ENCODE measurements around the gene U2AF1L4. TPM values are rescaled to one million over a fixed set of nuclear protein-coding genes. Genes with fewer than 3 reads are reported as not detected.

U2AF1L4 gene
- total RNA-seq, 2 donors from 2014 or later = 26.2 to 83.4 TPM

DNA sequence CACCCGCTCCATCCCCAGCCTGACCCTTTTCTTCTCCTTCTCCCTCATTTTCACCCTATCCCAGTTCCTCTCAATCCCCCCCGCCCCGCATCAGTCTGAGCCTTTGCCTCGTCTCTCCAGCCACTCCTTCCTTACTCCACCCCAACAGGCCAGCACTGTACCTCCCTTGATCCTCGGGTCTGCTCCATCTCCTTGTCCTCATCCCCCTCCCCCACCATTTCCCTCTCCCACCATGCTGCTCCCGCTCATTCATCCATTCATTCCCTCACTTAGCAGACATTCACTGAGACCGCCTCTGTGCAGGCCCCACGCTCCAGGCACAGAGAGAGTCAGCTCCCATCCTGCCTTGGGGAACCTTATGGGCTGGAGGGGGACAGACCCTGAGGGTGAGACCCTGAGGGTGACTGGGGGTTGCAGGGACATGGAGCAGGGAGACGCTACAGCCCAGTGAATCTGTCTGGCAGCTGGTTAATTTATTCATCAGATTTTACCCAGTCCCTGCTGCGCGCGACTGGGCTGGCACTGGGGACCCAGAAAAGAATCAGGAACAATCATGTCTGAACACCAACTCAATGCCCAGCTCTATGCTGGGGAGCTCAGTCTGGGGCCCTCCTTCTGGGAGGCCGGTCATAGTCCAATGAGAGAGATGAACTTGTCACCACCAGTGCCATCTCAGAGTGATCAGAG is 31.0 kb upstream of the U2AF1L4 start:
- Histone ChIP-seq H3K4me1 (peaks cover 14% of the 10 kb centered on the region), H3K9me3 (no peaks in the 10 kb centered on the region), H3K36me3 (replicated peaks in 1 of 2; ENCODE audit: insufficient read depth in 1 of 2, low read depth in 2 of 2) (no peaks in the 10 kb centered on the region), H3K4me3 (no peak overlapping the region), H3K27ac (no peak overlapping the region), H3K27me3 (no peaks in the 10 kb centered on the region)
- ATAC-seq = no peak
- no peak for DNase-seq
- TF ChIP-seq CTCF (IDR thresholded peaks at IDR 0.05) = no peak
- no peak for TF ChIP-seq POLR2A (IDR thresholded peaks at IDR 0.05)
- intact Hi-C loops (cut with DNase I) = no loop called here
- 72 to 78% methylated on average over 12 to 13 of the region's 13 CpGs for WGBS, 2 donors

DNA sequence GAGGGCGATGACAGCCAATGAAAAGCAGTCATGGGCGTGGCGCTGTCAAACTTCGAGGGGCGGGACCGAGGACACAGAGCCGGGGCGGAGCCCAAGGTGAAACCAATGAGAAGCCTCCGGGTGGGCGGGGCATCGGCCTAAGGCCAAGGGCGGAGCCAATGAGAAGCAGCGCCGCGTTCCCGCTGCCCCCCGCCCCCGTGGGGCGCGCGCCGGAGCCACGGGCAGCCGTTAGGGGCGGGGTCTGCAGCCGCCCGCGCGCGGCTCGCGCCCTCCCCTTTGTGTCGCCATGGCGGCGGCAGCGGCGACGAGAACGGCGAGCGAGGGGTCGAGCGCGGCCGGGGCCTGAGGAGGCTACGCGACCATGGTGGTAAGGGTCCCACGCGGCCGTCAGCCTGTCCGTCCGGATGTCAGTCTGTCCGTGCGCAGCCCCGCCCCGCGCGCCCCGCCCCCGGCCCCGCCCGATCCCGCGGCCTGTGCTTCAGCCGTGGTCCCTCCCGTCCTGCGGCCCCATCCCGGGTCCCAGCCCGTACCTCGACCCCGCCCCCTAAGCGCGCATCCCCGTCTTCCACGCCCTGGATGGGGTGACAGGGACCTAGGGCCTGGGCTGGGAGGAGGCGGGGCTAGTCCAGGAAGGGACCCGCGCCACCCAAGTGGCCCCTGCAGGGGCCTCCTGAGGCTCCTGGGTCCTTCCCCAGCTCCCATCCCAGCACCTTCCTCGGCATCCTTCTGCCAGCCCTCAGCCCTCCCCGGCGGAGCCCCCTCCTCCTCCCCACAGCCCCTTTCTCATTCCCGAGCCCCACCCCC is 30.3 kb upstream of the U2AF1L4 start, which contains the start of gene ARHGAP33:
TSS of gene ARHGAP33 (plus strand) at position 267 of the 804 bp plus-strand sequence. CDS start at position 362, 95 bp downstream.
- no peaks in the 10 kb centered on the region for H3K9me3 ChIP-seq
- H3K4me3 ChIP-seq = peak within 1 kb of the TSS; percentile 59 to 67
- ATAC-seq = peak; percentile 98
- H3K27me3 ChIP-seq = no peaks in the 10 kb centered on the region
- intact Hi-C loops (cut with DNase I) = no loop called here
- H3K36me3 ChIP-seq (replicated peaks in 1 of 2; ENCODE audit: insufficient read depth in 1 of 2, low read depth in 2 of 2) = no peaks in the 10 kb centered on the region
- H3K4me1 ChIP-seq = peaks cover 14% of the 10 kb centered on the region
- TF ChIP-seq POLR2A (IDR thresholded peaks at IDR 0.05) = no peak
- peak in 1 of 7 experiments; percentile 0 for TF ChIP-seq CTCF (IDR thresholded peaks at IDR 0.05)
- DNase-seq = peak; percentile 99 to 100 (median 100)
- WGBS, 2 donors = 0 to 5% methylated on average over 14 to 58 of the region's 82 CpGs
- H3K27ac ChIP-seq = peak within 1 kb of the TSS in 1 of 4 donors; percentile 26

DNA sequence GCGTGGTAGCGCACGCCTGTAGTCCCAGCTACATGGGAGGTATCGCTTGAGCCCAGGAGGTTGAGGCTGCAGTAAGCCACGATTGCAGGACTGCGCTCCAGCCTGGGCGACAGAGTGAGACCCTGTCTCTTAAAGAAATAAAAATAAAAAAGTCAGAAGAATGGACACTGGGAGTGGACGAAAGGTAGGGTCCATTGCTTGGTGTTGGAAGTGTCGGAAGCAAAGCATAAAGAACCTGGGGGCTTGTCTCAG is 29.8 kb upstream of the U2AF1L4 start:
- Histone ChIP-seq H3K4me3 (no peak overlapping the region), H3K27me3 (no peaks in the 10 kb centered on the region), H3K36me3 (replicated peaks in 1 of 2; ENCODE audit: insufficient read depth in 1 of 2, low read depth in 2 of 2) (no peaks in the 10 kb centered on the region), H3K4me1 (peaks cover 14% of the 10 kb centered on the region), H3K9me3 (no peaks in the 10 kb centered on the region), H3K27ac (no peak overlapping the region)
- WGBS, 2 donors = 24 to 31% methylated on average over 9 of the region's 9 CpGs
- intact Hi-C loops (cut with DNase I) = no loop called here
- DNase-seq (no peak), ATAC-seq (peak; percentile 18)
- TF ChIP-seq CTCF (IDR thresholded peaks at IDR 0.05) = no peak
- TF ChIP-seq POLR2A (IDR thresholded peaks at IDR 0.05) = peak in 1 of 3 donors; percentile 18

GRCh38 chr19:35774274-35775045 is 29.2 kb upstream of the U2AF1L4 start:
- no peak for DNase-seq
- TF ChIP-seq CTCF (IDR thresholded peaks at IDR 0.05) (no peak), POLR2A (IDR thresholded peaks at IDR 0.05) (no peak)
- Histone ChIP-seq H3K4me1 (peaks cover 14% of the 10 kb centered on the region), H3K27ac (no peak overlapping the region), H3K4me3 (no peak overlapping the region), H3K9me3 (no peaks in the 10 kb centered on the region), H3K27me3 (no peaks in the 10 kb centered on the region), H3K36me3 (replicated peaks in 1 of 2; ENCODE audit: insufficient read depth in 1 of 2, low read depth in 2 of 2) (no peaks in the 10 kb centered on the region)
- ATAC-seq = no peak
- WGBS, 2 donors = 46 to 50% methylated on average over 16 of the region's 16 CpGs
- intact Hi-C loops (cut with DNase I) = no loop called here

Data from body of pancreas (tissue), 4 donors.